NCI-H2227 (cell line): ENCODE data around the gene HDAC4.
"Not testable (repeated sequence)": the region's sequence is repeated elsewhere in the genome, so short reads cannot be mapped to it uniquely, and the experiment has no call there.

ENCODE experiments used
- DNase-seq: peaks from one replicate; lab custom pipeline; 2025; ENCODE audit not compliant: unreplicated experiment; lab: John Stamatoyannopoulos, UW

Gene HDAC4

DNA sequence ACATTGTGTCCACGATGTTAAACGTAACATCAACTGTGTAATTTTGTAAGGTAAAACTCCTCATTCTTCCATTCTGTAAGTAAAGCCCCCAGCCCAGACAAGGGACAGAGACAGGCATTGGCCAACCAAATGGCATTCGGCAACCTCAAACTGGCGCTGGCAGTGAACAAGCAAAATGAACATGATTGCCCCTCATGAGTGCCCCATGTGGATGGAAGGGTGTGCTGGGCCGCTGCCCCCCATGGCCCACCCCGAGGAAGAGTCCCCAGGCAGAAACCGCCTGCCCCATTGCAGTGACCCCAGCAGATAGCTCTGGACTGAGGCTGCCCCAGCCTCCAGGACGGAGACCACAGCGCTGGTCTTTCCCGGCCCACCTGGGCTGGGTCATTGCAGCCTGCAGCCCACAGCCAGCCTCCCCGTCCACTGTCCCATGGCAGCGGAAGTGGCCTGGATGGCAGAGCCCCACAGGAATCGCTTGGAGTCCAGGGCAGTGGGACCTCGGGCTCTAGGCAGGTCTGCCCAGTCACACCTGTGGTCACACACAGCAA is 220.2 kb downstream of the HDAC4 start:
- no peak for DNase-seq

GRCh38 chr2:239179851-239180371 is 220.9 kb downstream of the HDAC4 start:
- DNase-seq, result no peak

- no peak for DNase-seq
Measured at GRCh38 chr2:239178954-239179353, 221.9 kb downstream of the HDAC4 start.

DNA sequence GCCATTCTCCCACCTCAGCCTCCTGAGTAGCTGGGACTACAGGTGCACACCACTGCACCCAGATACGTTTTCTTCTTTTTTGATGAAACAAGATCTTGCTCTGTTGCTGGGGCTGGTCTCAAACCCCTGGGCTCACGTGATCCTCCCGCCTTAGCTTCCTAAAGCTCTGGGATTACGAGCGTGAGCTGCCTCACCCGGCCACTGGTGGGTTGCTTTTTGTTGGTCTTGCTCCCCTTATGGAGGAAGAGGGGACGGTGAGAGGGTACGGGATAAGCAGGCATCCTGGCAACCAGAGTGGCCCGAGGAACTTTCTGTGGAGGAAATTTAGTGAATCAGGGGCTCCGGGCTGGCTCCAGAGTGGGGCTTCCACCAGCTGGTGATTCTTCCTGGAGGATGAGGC is 222.3 kb downstream of the HDAC4 start:
- no peak for DNase-seq

DNA sequence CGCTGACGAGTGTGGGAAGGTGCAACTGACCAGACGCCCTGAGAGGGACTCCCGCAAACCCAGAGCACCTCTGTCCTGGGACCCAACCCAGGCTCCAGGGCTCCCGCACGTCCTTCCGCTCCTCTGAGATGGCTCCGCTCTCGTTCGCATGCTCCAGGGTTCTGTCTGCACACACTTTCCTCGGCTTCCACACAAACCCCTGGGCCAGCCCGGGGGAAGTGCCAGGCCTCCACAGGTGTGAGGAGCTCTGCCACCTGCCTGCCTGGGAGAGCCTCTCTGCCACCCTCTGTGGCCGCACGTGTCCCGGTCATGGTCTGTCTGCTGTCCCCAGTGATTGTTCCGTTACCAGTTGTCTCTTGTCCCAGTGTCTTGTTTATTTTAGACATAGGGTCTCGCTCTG is 222.9 kb downstream of the HDAC4 start:
- DNase-seq, result no peak

GRCh38 chr2:239177325-239177724 is 223.5 kb downstream of the HDAC4 start:
- no peak for DNase-seq

DNA sequence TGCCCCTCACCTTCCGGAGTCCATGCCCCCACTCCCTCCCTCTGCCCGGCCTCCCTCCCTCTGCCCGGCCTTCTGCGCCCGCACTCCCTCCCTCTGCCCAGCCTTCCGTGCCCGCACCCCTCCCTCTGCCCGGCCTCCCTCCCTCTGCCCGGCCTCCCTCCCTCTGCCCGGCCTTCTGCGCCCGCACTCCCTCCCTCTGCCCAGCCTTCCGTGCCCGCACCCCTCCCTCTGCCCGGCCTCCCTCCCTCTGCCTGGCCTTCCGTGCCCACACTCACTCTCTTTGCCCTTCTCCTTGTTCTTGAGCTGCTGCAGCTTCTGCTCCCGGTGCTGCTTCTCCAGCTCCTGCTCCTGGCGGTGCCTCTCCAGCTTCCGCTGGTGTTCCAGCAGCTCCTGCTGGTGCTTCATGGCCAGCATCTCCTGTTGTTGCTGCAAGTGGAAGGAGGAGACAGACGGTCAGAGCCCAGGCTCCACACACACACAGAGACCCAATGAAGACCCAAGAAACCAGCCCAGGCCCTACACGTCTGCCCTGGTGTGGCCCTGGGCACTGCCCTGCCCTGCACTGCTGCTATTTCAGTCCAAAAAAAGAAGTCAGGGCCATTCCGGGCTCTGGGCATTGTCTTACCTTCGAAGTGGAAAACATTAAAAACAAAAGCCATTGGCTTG is 224.5 kb downstream of the HDAC4 start:
- not testable (repeated sequence) for DNase-seq

DNA sequence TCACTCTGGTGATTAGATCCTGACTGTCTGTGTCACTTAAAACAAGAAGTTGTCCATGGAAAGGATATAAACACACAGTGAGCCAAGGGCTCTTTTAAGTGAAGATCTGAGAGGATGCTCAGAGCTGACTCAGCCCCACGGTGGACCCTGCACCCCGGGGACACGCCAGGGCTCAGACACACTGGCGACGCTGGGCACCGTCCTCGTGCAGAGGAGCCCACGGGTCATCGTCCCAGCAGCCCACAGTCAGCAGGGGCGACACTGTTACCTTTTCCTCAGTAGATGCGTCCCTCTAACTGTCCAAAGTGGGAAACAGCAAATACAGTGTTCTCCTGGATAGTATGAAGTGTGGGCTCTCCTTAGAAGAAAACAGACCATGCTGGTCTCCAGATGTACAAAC is 225.6 kb downstream of the HDAC4 start:
- DNase-seq, result no peak

DNA sequence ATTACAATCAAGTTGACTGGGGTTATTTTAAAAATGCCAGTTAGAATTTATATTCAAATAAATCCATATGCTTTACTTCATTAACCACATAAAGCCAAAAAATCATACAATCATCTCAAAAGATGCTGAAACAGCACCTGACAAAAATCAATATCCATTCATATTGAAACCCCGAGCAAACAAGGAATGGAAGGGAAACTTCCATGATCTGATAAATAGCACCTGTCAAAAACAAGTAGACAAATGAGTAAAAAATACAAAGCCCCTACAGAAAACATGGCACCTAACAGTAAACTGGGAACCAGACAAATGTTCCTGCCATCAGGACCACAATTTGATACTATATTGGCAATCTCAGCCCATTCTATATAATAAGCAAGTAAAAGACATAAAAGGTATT is 227.5 kb downstream of the HDAC4 start:
- DNase-seq, result no peak

DNA sequence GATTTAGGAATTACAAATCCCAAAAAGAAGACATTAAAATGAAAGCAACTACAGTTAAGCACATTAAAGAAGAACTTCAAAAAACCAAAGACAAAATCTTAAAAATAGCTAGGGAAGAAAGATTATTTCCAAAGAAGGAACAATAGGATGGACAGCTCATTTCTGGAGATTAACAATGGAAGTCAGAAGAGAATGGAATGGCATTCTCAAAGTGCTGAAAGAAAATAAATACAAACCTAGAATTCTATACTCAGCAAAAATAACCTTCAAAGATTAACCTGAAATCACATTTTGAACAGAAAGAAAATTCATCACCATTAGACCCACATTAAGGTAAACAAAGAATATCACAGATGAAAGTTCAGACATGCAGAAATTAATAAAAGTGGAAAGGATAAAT is 229.2 kb downstream of the HDAC4 start:
- DNase-seq, result no peak

- DNase-seq, result no peak
Measured at GRCh38 chr2:239169311-239170048, 231.3 kb downstream of the HDAC4 start.

DNA sequence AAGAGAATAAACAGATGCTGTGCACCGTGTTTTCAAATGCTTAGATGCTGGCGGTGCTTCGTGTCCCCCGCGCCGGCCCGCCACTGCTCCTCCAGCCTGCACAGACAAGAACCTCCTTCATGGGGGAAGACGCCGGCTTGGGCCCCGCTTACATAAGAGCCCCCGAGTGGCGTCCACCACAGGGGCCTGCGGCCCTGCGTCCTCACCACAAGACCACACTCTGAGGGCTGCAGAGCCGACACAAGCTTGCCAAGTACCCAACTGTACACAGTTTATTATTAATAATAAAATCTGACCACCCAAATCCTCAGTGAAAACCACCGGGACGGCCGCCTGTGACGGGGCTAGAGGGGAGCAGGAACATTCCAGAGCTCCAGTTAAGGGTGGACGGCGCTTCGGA is 232.2 kb downstream of the HDAC4 start:
- DNase-seq, result no peak

GRCh38 chr2:239167766-239168444 is 232.9 kb downstream of the HDAC4 start:
- no peak for DNase-seq

DNA sequence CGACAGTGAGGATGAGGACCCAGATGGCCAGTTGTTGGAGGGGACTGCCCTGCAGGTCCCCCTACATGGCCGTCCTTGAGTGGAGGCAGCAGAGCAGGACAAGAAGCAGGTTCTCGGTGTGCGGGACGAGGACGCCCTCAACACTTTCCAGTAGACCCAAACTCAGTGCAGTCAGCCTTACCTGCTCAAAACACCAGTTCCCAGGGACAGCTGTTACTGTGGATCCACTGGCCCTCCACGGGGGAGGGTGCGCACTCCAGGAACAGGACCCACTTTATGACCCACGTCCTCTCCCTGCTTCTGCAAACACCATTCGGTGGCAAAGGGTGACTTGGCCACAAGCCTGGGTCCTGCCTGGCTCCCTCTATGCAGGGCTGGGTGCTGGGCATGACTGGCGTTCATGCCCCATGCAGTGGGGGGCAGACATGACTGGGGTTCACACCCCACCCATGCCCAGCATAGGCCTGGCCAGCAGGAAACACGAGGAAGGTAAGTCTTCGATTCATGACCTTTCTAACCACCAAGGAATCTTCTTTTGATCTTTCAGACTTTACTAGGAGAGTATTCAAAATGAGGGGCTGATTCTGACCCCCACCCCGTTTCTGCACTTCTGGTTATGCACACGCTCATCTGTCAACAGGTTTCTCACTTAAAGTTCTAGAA is 233.7 kb downstream of the HDAC4 start:
- DNase-seq, result no peak

DNA sequence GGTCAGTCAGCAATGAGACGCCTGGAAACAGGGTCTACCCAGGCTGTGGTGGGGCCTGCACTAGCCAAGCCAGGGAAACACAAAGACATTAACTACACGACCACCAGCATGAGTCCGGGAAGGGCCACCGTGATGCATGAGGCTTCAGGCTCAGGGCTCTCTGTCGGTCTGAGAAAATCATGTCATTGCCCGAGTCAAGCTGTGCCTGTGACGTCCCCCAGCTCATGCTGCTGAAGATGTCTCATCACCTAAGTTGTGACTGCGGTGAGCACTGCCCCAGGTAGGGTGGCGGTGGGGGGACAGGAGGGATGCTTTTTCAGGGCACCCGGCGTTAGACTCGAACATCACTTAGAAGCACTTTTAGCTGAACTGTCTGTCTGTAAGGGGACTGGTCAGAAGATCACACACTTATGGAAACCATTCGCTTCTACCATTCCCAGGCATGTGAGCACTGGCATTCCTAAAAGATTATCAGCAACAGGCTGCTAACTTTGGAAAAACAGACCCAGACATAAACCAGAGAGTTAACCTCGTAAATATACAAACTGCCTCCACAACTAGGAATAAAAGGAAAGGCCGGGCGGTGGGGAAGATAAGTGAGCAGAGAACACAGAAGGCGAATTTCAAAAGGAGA is 234.5 kb downstream of the HDAC4 start:
- no peak for DNase-seq

GRCh38 chr2:239165206-239165831 is 235.5 kb downstream of the HDAC4 start:
- DNase-seq, result no peak

GRCh38 chr2:239164335-239164871 is 236.4 kb downstream of the HDAC4 start:
- no peak for DNase-seq

GRCh38 chr2:239163688-239164334 is 237.0 kb downstream of the HDAC4 start:
- no peak for DNase-seq

GRCh38 chr2:239162976-239163687 is 237.7 kb downstream of the HDAC4 start:
- DNase-seq, result no peak
